ENCODE measurements around the gene TRIM23.
"Not testable (repeated sequence)": the region's sequence is repeated elsewhere in the genome, so short reads cannot be mapped to it uniquely, and the experiment has no call there.

The TRIM23 gene

DNA sequence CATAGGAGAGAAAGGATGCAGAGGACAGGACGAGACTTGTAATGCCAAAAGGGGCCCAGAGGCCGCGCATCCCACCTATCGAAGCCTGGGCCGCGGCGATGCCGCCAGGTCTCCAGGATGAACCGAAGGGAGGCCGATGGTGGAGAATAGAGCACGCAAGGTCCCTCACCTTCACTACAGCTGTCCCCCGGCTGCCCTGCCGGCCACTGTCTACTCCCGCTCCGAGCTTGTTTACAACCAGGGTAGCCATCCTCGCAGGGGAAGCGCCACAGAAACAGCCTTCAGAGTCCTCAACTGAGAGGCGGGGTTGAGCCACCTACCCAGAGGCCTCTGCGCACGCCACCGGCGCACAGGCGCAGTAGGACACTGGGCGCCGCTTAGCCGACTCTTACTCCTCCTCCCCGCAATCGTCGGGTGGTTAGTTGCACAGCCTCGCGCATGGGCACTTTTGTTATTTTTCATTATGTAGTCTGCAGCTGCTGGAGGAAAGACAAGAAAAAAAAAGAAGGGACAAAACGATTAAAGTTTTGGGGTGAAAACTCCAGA lies at the start of gene TRIM23:
TSS of gene TRIM23 (minus strand) at position 309 of the 546 bp plus-strand sequence. CDS start at position 250, 59 bp downstream.
- peak; percentile 90 for DNase-seq

DNA sequence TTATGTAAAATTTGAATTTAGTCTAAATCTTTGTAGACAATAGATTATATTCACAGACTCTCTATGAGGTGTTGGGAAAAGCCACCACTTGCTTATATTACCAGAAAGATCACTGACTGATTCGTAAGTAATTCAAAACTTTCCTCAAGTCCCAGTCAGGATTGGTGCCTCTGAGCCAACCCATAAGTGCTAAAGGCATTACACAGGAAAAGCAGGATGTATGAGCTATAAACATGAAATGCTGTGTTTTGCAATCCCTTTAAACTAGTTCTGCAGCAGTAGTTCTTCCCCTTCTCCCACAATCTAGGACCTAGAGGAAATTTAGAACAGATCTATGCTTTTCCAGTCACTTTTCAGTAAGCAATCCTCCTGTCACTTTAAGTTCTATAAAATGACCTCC lies 48.7 kb upstream of the TRIM23 start:
- DNase-seq = no peak

DNA sequence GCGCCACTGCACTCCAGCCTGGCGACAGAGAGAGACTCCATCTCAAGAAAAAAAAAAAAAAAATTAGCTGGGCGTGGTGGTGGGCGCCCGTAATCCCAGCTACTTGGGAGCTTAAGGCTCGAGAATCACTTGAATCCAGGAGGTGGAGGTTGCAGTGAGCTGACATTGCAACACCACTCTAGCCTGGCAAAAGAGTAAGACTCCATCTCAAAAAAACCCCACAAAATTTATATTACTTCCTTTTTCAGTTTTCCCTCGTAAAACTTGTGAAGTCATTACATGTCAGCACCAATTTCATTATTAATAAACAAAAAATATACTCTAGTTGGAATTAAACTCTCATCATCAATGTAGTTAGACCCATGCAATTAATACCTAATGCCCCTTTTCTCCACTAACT lies 44.6 kb upstream of the TRIM23 start:
- no peak for DNase-seq

DNA sequence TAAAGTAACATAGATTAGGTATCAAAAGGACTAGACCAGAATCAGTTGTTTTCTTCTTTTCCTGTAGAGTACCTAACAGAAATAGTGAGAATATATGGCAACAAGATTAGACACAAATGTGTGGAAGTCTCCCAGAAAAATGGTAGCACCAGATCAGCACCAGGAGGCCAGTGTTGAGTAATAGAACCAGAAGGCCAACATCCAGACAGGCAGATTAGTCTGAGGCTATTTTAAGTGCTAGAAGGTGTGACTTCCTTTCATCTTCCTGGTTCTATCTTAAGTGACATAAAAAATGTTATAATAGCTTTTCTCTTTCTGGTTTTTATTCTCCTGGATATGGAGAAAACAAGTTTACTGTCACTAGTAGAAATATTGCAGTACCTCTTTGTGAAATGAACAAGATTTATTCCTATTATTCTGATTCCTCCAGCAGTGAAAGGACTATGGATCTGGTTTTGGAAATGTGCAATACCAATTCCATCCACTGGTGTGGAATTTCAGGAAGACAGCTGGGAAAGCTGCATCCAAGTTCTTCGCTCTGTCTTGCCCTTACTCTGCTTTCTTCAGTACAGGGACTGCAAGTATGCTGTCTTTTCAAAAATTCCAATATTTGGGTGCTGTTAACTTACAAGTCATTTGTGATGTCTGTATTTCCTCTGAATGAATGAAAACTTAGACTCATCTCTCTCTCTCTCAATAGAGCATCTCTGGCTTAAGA lies 39.8 kb upstream of the TRIM23 start:
- no peak for DNase-seq

DNA sequence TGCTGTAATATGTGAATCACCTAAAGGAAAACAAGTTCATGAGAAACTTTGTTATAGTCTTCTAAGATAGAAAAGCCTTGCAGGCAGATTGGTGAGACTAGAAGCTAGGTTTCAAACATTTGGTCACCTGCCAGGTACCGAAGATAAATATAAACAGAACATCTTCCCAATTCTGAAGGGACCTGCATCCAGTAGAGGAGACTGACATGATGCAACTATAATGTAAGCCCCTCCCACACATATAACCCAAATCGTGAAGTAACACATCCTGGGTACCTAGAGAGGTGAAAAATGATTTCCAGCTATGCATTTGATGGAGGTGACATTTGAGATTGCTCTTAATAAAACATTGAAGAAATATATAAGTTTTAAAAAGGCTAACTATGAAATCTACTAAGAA lies 30.6 kb upstream of the TRIM23 start:
- DNase-seq = no peak

DNA sequence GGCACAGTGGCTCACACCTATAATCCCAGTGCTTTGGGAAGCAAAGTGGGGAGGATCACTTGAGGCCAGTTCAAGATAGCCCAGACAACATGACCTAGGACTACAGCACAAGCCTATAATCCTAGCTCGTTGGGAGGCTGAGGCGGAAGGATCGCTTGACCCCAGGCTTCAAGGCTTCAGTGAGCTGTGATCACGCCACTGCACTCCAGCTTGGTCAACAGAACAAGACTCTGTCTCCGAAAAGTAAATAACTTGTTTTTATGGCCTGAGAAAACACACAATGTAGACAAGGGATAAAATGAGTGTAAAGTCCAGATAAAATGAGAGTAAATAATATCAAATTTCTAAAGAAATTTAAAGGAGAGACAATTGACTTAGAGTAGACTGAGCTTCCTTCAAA lies 27.0 kb upstream of the TRIM23 start:
- DNase-seq = no peak

DNA sequence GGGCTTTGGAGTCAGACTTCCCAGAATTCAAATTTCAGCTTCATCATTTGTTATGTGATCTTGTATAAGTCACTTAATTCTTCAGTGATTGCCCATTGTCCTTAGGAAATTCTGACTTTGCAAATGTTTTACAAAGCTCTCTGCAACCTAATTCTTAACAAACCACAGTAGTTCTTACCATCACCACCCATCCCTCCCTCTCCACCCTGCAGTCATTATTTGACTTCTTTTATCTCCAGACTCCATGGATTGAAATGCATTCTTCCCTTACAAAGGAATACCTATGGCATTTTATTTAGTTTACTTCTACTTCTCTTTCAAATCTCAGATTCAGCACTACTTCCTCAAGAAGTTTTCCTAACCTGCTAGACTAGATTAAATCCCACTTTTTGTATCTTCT lies 23.8 kb upstream of the TRIM23 start:
- DNase-seq = no peak

DNA sequence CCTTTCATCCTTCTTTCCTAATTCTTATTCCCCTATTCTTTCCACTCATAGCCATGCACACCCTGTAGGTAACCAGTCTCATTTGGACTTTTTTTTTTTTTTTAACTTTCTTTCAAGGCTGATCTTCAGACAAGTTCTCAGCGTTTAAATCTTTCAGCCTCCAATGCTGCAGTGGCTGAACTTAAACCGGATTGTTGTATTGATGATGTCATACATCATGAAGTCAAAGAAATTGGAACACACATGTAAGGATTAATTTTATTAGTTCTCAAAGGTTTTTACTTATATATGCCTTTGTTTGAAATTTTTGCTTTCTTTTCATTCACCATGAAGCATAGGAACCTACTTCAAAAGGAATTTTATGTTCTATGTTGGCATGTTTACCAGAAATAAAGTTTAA lies 22.8 kb upstream of the TRIM23 start:
- DNase-seq = no peak

DNA sequence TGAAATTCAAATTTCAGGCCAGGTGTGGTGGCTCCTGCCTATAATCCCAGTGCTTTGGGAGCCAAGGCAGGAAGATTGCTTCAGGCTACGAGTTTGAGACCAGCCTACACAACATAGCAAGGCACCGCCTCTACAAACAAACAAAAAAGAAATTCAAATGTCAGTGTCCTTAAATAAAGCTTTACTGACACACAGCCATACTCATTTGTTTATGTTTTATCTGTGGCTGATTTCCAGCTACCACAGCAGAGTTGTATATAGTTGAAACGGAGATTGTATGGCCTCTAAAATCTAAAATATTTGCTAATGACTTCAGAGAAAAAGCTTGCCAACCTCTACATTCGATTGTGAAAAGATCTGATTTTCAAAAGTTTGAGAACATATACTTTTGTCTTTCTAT lies 16.1 kb upstream of the TRIM23 start:
- no peak for DNase-seq

DNA sequence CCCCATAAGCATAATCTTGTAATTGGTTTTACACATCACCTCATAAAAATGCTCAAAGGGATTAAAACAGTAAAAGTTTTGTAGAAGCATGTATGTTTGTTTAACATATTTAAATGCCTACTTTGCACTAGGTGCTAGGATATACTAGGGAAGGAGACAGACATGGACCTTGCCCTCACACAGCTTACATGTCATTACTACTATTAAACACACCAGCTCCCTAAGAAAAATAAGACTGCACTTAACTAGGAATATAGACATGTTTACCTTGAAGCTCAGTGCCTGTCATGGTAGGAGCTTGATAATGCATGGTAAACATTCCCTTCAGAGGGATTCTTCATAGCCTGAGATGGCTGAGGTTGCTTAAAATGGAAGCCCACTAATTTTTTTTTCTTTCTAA lies 6.8 kb upstream of the TRIM23 start:
- DNase-seq = no peak

DNA sequence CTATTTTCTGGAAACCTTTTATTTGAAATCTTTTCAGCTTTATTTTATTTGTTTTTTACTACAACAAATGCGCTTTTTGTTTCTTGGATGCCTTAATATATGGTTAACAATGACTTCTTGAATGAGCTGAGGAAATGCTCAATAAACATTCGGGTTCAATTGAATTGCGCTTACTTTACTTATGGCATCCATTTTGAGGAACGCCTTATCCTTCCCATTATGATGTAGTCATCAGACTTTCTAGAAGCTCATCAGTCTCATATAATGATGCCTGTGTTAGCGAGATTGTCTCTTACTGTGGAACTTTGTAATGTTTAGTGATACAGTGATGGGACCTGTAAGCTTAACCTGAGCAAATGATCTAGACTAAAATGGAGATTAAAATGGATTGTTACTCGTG lies 1.6 kb upstream of the TRIM23 start:
- no peak for DNase-seq

DNA sequence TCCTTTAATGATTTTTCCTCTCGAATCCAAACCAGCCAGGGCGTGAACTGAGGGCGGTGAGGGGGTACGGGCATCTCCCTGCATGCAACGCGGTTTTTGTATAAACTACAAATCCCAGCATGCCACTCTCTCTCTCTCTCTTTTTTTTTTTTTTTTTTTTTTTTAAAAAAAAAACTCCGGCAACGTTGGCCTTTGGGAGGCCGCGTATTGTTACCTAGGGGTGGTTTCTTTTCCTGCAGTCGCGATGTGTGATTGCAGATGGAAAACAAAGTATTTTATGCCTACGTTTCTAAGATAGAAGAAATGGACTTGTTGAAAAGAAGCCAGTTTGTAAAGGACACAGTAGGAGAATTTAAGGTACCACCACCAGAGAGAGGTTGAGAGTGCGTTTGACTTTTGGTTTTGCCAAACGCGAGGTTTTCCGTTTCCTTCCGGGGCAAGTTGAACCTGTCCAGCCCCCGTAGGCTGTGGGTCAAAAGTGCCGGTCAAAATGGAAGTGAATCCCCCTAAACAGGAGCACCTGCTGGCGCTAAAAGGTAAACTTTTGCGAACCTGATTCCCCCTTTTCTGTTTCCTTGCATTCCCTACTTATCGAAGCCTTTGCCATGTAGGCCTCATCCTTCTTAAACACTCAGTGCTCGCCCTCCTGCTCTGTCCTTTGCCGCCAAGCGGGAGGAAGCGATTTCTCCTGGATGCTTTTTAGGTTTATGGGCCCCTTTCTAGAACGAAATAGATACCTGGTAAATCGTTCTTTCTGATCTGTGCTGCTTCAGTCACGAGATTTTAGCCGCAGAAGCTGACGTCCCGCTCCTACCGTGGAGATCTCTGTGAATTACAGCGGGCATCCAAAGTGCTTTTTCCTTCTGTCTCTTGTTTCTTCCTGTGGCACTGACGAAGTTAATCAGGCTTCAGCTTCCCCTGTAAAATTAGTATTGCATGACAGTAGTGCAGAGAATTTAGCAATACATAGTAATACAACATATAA lies 730 bp upstream of the TRIM23 start, which contains the start of the genes SHLD3 and TRAPPC13:
TSS of gene SHLD3 (plus strand) at position 457 of the 985 bp plus-strand sequence. CDS start 4,561 bp downstream, outside the sequence.
TSS of gene TRAPPC13 (plus strand) at position 457 of the 985 bp plus-strand sequence. CDS start at position 491, 34 bp downstream.
- peak; percentile 83 for DNase-seq

DNA sequence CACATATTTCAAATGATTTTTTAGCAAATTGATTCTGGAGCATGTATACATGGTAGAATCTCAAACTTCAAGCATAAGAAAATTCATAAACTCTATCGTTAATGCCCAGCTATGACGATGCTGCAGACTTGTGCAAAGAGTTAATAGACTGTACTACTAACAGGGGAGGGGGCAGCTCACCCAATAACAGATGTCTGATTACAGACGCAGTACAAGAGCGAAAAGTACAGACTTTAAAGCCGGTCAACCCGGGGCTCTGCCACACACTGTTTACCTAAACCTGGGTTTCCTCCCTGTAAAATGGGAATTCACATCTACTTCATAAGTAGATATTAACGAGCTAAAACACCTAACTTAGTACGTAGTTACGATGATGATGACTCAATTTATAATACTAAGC lies 651 bp downstream of the TRIM23 start:
- DNase-seq = no peak

DNA sequence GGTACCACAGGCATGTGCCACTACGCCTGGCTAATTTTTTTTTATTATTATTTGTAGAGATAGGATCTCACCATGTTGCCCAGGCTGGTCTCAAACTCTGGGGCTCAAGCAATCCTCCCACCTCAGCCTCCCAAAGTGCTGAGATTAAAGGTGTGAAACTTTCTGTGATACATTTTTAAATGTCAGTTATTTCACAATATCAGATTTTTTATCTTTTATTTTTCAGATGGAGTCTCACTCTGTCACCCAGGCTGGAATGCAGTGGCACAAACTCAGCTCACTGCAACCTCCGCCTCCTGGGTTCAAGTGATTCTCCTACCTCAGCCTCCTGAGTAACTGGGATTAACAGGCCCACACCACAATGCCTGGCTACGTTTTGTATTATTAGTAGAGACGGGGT lies 2.2 kb downstream of the TRIM23 start:
- not testable (repeated sequence) for DNase-seq

DNA sequence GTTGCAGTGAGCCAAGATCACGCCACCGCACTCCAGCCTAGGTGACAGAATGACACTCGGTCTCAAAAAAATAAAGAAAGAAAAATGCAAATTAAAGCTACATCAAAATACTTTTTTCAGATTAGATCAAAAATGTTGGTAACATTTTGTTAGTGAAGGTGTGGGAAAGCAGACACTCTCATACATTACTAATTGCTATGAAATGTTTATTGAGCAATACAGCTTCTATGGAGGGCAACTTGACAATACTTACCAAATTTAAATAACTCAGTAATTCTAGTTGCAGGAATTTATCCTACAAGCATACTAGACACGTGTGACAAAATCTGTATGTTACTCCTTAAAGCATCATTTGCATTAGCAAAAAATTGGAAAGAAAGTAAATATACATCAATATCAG lies 4.1 kb downstream of the TRIM23 start:
- DNase-seq = no peak

DNA sequence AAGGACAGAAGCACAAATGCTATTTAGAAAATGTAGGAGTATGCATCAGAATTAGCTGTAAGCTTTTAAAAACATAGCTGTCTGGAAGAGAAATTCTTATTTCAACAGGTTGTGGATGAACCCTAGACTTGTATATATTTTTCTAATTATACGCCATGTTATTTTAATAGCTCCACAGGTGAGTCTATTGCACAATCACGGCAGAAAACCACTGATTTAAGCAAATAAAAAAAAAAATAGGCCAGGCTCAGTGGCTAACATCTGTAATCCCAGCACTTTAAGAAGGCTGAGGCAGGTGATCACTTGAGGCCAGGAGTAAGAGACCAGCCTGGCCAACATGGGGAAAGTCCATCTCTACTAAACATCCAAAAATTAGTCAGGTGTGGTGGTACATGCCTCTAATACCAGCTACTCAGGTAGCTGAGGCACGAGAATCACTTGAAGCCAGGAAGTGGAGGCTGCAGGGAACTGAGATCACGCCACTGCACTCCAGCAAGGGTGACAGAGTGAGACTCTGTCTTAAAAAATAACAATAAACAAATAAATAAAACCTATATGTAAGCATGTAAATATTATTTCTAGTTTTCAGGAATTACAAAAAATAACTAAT lies 11.7 kb downstream of the TRIM23 start:
- DNase-seq = no peak

DNA sequence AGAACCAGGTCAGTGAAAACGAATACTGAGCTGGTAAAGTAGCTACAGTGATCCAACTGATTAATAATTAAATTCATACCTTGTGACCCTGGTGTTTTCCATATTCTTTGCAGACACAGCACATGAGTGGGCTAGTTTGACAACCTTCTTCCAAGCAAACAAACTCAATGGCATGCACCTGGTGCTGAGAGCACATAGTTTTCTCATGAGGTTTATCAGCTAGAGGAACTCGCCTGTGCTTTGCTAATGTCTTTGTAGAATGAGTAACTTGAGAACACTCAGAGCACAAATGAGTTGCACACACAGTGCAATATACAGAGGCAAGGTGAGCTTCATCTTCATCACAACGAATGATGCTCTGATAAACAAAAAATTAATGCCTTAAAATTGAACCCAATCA lies 12.6 kb downstream of the TRIM23 start:
- DNase-seq = no peak

DNA sequence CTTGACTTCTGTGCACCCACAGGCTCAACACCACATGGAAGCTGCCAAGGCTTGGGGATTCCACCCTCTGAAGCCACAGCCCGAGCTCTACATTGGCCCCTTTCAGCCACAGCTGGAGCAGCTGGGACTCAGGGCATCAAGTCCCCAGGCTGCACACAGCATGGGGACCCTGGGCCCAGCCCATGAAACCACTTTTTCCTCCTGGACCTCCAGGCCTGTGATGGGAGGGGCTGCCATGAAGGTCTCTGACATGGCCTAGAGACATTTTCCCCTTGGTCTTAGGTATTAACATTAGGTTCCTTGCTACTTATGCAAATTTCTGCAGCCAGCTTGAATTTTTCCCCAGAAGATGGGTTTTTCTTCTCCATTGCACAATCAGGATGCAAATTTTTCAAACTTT lies 22.4 kb downstream of the TRIM23 start:
- not testable (repeated sequence) for DNase-seq

DNA sequence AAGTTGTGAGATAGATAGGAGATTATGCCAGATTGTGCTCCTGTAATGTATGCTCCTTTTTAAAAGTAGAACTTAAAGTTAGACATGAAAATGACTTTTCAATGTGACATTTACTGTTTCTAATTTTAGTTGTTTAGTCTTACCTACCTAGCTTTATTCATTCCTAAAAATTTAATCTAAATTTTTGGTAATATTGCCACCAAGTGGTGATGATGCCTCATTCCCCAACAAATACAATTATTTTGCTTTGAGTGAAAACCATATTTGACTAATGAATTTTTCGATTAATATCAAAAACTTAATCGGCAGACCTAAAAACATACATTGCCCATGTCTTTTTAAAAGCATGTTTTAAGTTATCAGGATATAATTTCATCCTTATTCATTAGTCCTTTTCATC lies 35.4 kb downstream of the TRIM23 start:
- DNase-seq = no peak

DNA sequence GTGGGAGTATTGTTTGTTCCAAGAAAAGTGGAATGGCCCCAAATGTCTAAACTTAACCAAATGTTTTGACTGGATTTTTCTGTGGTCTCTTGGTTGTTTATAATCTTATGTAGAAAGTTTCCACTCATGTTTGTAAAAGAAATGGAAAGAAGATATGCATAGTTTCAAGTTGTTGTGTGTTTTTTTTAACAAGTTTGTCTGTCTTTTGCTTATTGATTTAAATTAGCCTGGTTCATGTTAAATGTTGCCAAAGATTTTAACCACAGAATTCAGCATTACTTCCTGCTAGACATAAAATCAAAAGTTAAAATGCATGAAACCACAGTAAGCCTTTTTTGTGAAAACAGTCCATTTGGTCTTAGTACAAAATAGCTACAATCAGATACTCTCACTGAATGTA lies 47.0 kb downstream of the TRIM23 start:
- no peak for DNase-seq

DNA sequence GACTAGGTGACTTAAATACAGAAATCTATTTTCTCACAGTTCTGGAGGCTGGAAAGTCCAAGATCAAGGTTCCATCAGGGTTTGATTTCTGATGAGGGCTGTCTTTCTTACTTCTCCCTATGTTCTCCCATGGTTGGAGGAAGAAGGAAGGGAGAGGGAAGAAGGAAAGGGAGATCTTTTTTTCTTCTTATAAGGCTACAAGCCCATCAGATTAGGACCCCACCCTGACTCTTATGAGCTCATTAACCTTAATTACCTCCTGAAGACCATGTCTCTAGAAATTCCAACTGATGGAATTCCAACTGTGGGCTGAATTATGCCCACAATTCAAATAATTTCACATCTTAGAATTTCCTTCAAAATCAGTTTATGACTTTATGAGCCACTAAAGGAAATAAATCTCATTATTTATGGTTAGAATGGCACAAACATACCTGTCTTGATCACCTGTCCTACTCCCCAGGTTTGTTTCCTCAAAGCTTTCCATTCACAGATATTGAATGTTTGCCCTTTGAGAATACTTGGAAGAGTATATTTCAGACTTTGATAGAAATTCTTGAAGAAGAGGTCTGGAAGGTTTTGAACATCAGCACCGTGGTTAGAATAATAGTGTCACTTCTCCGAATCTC lies 53.4 kb downstream of the TRIM23 start:
- DNase-seq = no peak

DNA sequence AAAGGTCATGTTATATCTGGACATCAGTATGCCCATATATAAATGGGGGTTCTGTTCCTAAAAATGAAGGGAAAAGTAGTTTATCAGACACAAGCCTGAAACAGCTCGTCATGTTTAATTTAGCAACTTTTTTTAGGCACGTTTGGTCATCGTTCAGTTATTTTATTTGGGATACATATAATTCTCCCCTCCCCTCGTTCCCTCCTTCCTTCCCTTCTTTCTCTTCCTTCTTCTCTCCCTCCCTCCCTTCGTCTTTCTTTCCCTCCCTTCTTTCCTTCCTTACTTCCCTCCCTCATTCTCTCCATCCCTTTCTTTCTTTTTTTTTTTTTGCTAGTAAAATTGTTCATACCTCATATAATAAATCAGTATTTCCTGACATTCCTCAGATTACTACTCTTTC lies 57.6 kb downstream of the TRIM23 start:
- DNase-seq = no peak

DNA sequence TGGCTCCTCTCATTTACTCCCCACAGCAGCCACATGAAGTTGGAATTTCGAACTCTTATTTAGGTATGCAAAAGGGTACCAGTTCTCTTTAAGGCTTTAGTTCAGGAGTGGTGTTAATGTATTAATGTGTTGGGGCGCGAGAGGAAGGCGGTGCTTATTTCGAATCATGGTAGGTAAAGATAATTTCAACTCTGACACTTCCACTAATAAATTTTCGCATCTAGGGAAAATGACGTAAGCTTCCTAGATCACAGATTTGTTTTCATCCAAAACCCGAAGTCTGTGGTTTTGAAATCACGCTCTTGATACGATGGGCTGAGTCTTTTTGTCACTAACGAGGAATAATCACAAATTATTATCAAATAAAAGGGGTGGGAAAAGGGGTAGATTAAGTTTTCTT lies 60.4 kb downstream of the TRIM23 start:
- DNase-seq = no peak
